ENCODE measurements around the gene NPY5R. TPM values are rescaled to one million over a fixed set of nuclear protein-coding genes. Genes with fewer than 3 reads are reported as not detected.

NPY5R gene
- total RNA-seq (ENCODE audit: low replicate concordance) = 1.1 and 1.3 TPM in 2 replicates

DNA sequence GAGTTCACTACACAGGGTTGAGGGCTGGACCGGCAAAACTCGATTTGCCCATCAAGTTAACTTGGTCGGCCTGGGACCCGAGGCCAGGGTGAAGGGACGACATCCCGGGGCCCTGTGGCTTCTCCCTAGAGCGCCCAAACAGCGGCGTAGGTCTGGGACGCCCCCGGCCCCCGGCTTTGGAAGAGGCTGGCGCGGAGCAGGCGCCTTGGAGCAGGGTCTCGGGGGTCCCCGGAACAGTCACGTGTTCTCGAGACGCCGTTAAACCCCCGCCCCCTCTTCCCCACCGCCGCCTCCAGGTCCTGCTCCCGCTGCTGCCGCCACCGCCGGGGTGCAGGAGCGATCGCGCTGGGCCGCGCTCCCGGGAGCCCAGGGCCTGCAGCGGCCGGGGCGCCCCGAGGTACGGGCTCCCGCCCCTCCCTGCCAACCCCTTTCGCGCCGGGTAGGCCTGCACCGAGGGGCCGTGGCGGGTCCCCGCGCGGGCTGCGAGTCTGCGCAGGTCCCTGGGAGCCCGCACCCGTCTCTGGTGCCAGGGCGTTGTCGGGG lies at the start of gene NPY5R:
Gene NPY5R (plus strand): TSS at position 289 of the 543 bp plus-strand sequence. CDS start 6,382 bp downstream, outside the sequence.
- H3K4me1 ChIP-seq = peaks cover 6% of the 10 kb centered on the region
- Mint-ChIP-seq H3K36me3 (no peaks in the 10 kb centered on the region), H3K4me1 (peaks cover 7% of the 10 kb centered on the region), H3K27me3 (ENCODE audit: insufficient read depth, low read depth) (peaks cover 23% of the 10 kb centered on the region), H3K27ac (peak within 1 kb of the TSS; percentile 21), H3K4me3 (peak within 1 kb of the TSS; percentile 88), H3K9me3 (no peaks in the 10 kb centered on the region)
- no peak for TF ChIP-seq CTCF (IDR thresholded peaks at IDR 0.05)
- no peak for TF ChIP-seq EZH2phosphoT487 (IDR thresholded peaks at IDR 0.05)
- TF ChIP-seq EZH2 (IDR thresholded peaks at IDR 0.05) = peak; percentile 45
- no peaks in the 10 kb centered on the region for H3K36me3 ChIP-seq
- peak within 1 kb of the TSS; percentile 98 for H2AFZ ChIP-seq (replicated peaks)
- no peak within 1 kb of the TSS for H3K27ac ChIP-seq
- peak within 1 kb of the TSS; percentile 22 for H3K9ac ChIP-seq
- no peaks in the 10 kb centered on the region for H3K79me2 ChIP-seq (ENCODE audit: low read depth)
- no peaks in the 10 kb centered on the region for H3K9me3 ChIP-seq (ENCODE audit: low read depth)
- H4K20me1 ChIP-seq (ENCODE audit: low read depth) = no peaks in the 10 kb centered on the region
- DNase-seq (ENCODE audit: low spot score) = peak; percentile 61
- H3K4me3 ChIP-seq = peak within 1 kb of the TSS; percentile 88
- H3K4me2 ChIP-seq = peak within 1 kb of the TSS; percentile 77
- H3K27me3 ChIP-seq = peaks cover 65% of the 10 kb centered on the region
- no peaks in the 10 kb centered on the region for H3F3A ChIP-seq (ENCODE audit: low read depth)

DNA sequence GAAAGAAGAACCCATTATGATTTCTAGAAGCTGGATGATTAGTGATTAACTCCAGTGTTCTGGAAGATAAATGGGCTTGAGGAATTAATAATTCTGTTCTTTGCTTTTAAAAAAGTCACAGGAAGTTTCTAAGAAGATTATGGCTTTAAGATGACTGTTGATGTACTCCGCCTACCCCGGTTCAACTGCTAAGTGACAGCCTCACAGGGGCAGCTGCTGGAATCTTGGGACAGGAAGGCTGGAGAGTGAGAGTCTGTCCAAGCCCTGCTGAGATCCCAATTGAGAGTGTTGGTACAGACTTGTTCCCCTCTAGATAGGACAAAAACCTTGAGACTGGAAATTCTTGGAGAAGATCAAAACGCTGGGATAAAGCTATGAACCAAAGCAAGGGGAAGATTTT lies 48.6 kb upstream of the NPY5R start:
- Histone ChIP-seq H3K9me3 (ENCODE audit: low read depth) (no peaks in the 10 kb centered on the region), H3K79me2 (ENCODE audit: low read depth) (no peaks in the 10 kb centered on the region), H3F3A (ENCODE audit: low read depth) (no peaks in the 10 kb centered on the region), H4K20me1 (ENCODE audit: low read depth) (no peaks in the 10 kb centered on the region), H3K4me2 (no peak overlapping the region), H2AFZ (replicated peaks) (peak overlapping the region; percentile 10), H3K27ac (no peak overlapping the region), H3K36me3 (no peaks in the 10 kb centered on the region), H3K4me1 (no peaks in the 10 kb centered on the region), H3K9ac (no peak overlapping the region), H3K4me3 (no peak overlapping the region), H3K27me3 (no peaks in the 10 kb centered on the region)
- Mint-ChIP-seq H3K27me3 (ENCODE audit: insufficient read depth, low read depth) (no peaks in the 10 kb centered on the region), H3K4me1 (no peaks in the 10 kb centered on the region), H3K9me3 (no peaks in the 10 kb centered on the region), H3K36me3 (no peaks in the 10 kb centered on the region), H3K27ac (no peak overlapping the region), H3K4me3 (no peak overlapping the region)
- no peak for TF ChIP-seq CTCF (IDR thresholded peaks at IDR 0.05)
- no peak for TF ChIP-seq EZH2phosphoT487 (IDR thresholded peaks at IDR 0.05)
- TF ChIP-seq EZH2 (IDR thresholded peaks at IDR 0.05) = no peak
- DNase-seq (ENCODE audit: low spot score) = no peak

- no peak for DNase-seq (ENCODE audit: low spot score)
- Mint-ChIP-seq H3K36me3 (no peaks in the 10 kb centered on the region), H3K9me3 (no peaks in the 10 kb centered on the region), H3K4me1 (no peaks in the 10 kb centered on the region), H3K27ac (no peak overlapping the region), H3K27me3 (ENCODE audit: insufficient read depth, low read depth) (no peaks in the 10 kb centered on the region), H3K4me3 (no peak overlapping the region)
- no peaks in the 10 kb centered on the region for H3K27me3 ChIP-seq
- no peaks in the 10 kb centered on the region for H3K36me3 ChIP-seq
- no peak overlapping the region for H3K9ac ChIP-seq
- no peak overlapping the region for H3K27ac ChIP-seq
- H3K79me2 ChIP-seq (ENCODE audit: low read depth) = no peaks in the 10 kb centered on the region
- H3K4me2 ChIP-seq = no peak overlapping the region
- H2AFZ ChIP-seq (replicated peaks) = no peak overlapping the region
- H3K9me3 ChIP-seq (ENCODE audit: low read depth) = no peaks in the 10 kb centered on the region
- H3F3A ChIP-seq (ENCODE audit: low read depth) = no peaks in the 10 kb centered on the region
- no peaks in the 10 kb centered on the region for H4K20me1 ChIP-seq (ENCODE audit: low read depth)
- H3K4me3 ChIP-seq = no peak overlapping the region
- H3K4me1 ChIP-seq = no peaks in the 10 kb centered on the region
- no peak for TF ChIP-seq EZH2 (IDR thresholded peaks at IDR 0.05)
- TF ChIP-seq EZH2phosphoT487 (IDR thresholded peaks at IDR 0.05) = no peak
- TF ChIP-seq CTCF (IDR thresholded peaks at IDR 0.05) = no peak
Measured at GRCh38 chr4:163300445-163300844, 43.2 kb upstream of the NPY5R start.

Measured in neural progenitor cell (in vitro differentiated cells).